HG03520 (cell line): ENCODE data around the gene ARMH4.

ENCODE experiments used
- ATAC-seq: cut with Tn5 transposase; IDR thresholded peaks from one replicate; pipeline ENCODE4 v1.9.1; 2021; ENCODE audit warnings: mild to moderate bottlenecking, moderate library complexity; ENCODE audit not compliant: unreplicated experiment

ARMH4 gene

GRCh38 chr14:58100735-58101368 is 51.2 kb downstream of the ARMH4 start:
- ATAC-seq = no peak

DNA sequence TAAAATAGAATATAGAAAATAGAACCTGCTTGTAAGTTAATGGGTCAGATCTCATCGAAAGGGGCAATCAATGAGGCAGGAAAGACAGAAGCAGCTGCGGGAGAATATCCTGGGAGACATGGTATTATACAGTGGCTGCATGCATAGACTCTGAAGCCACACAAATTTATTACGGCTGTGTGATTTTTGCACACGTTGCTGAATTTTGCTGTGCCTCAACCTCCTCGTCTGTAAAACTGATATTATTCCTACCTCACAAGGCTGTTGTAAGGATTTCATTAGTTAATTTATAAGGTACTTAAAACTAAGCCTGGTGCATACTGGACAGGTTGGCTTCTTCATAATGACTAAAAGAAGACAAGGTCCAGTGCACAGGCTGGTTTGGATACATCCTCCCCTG is 52.3 kb downstream of the ARMH4 start:
- ATAC-seq = no peak

- ATAC-seq = no peak
Measured at GRCh38 chr14:58098507-58098906, 53.5 kb downstream of the ARMH4 start.

DNA sequence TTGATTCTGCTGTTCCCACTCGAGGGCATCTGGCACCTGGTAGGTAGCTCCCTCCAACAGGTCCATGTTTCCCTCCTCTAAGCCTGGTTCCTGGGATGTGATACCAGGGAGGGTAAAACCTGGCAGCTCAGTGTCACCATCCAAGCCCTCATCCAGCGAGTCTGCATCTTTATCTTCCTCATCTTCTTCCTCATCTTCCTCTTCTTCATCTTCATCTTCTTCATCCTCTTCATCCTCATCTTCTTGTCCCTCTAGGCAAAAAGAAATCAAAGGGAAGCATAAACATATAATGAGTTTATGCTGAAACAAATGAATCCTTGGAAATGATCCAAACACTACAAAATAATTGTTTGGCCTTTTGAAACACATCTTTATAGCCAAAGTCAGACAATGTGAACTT is 55.3 kb downstream of the ARMH4 start:
- no peak for ATAC-seq

DNA sequence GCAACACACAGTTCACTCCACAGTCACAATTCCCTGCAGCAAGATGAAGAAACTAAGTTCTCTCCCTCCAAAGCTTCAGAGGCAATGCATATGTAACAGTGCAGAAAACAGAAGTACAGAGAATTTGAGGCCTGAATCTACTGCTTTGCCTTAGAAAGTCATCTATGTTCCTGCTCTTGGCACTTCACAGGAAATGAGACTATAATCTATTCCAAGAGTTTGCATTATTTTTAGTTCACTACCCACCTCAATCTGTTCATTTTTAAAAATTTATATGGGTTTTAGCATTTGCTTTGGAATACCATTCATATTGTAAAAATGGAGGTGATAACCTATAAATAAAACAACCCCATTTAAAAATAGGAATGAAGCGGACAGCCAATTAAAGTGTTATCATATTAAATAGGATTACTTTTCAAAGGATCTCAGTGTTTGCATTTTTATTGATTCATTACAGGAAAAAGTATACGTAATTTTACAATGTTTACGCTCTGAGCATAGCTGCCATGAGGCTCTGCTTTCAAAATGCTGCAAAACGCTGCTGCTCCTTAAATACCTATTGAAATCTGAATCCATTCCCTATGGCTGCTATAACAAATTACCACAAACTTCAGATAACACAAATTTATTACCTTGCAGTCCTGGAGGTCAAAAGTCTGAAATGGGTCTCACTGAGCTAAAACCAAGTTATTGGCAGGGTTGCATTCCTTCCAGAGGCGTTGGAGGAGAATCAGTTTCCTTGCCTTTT is 60.0 kb downstream of the ARMH4 start:
- ATAC-seq = no peak

DNA sequence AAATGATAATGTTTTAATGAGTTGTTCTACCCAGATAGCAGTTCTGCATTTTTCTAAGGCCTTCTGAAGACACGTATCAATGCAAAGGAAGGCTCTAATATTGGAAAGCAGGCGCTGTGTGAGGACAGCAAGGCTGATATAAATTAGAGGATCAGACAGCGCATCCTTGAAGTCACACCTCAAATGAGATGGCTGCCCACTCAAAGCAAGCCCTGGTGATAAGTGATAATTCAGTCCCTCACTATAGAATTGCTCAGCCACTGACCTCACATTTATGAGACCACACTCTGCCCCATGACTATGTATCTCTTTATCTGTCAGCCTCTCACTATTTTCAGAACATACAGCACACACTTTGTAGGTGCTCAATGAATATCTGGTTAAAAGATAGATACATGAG is 62.4 kb downstream of the ARMH4 start:
- ATAC-seq = no peak

DNA sequence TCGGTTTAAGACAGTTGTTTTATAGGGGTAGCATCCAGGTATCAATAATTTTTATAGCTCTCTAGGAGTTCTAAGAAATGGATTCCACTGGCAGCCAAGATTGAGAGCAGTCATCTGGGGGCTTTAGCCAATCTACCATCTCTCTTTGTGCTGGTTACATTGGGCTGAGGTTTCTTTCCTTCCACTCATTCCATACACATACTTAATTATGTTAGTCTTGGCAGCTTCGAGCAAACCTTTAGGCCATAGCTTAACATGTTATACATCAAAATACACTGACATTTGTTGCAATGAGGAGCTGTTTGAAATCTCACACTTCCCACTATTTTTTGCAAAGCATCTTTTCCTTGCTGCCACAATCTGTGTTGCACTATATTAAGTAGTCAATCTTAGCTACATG is 63.1 kb downstream of the ARMH4 start:
- no peak for ATAC-seq

DNA sequence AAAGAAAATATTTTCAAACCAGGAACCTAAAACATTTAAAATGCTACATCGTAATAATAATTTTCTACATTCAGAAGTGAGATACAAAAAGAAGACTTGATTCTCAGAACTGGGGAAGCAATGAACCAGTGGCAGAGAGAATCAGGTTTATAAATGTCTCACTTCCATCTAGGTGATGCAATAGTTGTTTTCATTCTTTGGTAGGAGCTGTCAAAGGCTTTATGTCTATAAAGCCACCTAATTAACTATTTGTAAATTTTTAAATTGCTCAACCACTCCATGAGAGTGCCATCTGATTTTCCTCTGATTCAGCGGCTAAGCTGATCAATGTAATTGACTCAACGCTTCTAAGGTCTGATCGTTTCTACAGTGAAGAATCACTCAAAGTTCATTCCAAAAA is 66.1 kb downstream of the ARMH4 start:
- ATAC-seq = no peak

DNA sequence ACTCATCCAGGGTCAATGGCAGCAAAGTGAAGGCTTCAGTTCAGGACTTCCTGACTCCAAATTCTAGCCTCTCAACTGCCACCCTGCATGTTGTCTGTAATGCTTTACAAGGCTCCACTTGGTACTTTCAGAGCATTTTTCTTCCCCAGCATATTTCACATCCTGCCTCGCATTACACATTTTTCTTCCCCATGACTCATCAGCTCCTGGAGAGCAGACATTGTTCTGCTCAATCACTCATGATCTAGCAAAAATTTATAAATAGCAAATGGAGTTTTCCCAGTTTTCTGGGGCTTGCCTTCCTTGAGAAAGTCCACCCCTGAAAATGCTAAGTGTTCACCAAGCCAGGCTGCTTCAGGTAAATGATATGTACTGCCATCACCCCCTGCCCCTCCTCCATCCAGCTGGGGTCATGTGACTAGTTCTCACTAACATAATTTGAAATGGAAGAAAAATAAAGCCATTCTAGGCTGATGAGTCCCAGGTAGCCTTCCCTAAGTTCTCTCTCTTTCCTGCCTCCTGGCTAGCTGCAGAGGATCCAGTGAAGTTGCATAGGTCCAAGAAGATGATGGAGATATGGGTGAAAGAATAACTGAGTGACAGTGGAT is 69.4 kb downstream of the ARMH4 start:
- ATAC-seq = no peak

DNA sequence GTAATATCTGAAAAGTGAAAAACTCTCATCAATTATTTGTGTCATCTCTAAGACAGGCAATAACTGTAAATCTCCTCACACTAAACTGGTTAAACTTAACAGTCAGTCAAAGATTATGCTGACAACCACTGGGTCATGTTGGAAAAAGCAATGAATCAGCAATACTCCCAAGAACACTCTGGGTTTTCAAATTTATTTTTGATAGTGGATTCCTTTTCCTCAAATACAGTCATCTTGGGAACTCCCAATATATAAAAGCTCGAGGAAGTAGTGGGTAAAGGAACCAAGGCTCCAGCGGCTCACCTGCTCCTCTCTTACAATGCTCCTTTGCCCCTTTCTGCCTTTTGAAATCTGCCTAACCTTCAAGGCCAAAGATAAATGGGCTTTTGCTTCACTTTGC is 70.0 kb downstream of the ARMH4 start:
- no peak for ATAC-seq

DNA sequence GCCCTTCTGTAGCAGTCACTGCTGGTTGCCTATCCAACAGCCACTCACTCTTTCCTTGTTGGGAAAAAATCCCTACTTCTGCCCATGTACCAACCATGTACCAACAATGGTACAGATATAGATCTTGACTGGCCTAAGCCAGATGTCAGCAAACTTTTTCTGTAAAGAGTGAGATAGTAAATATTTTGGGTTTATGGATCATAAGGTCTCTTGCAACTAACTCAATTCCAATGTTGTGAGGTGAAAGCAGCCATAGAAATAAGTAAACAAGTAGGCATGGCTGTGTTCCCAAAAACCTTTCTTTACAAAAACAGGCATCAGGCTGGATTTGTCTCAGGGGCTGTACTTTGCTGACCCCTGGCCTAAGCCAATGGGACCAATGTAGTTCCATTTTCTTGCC is 73.5 kb downstream of the ARMH4 start:
- no peak for ATAC-seq

DNA sequence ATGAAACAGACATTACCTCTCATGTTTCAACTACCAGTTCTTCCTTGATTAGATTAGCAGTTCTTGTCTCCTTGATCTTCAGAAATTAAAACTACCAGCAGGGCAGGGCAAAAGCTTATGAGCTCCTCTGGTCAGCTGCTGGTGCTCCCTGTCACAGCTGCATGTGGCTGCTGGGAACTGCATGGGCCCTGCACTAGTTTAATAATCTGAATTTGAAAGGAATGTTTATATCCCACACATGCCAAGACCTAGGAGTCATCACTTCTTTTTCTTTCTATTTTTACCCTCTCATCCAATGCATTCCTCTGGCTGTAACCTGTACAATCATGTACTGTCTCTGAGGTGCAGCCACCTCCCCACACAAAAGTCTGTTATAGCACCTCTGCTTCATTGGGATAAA is 73.9 kb downstream of the ARMH4 start:
- ATAC-seq = no peak

GRCh38 chr14:58077621-58078020 is 74.4 kb downstream of the ARMH4 start:
- ATAC-seq = no peak

DNA sequence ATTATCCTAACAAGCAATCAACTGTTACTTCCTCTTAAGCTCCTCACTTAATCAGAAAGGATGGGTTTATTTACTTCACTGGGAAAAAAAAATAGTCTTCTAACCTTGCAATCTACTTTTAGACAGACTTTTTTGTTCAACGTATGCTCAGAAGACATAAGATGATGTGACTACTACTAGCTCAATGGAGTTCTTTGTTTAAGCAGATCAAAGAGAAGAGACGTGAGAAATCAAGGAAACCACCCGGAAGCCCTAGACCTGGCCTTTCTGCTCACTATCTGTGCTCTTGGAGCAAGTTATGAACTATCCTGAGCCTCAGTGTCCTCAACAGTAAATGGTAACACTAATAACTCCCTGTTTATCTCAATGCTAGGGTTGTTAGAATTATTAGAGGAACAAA is 78.5 kb downstream of the ARMH4 start:
- no peak for ATAC-seq

- ATAC-seq = no peak
Measured at GRCh38 chr14:58072288-58073071, 79.5 kb downstream of the ARMH4 start.

DNA sequence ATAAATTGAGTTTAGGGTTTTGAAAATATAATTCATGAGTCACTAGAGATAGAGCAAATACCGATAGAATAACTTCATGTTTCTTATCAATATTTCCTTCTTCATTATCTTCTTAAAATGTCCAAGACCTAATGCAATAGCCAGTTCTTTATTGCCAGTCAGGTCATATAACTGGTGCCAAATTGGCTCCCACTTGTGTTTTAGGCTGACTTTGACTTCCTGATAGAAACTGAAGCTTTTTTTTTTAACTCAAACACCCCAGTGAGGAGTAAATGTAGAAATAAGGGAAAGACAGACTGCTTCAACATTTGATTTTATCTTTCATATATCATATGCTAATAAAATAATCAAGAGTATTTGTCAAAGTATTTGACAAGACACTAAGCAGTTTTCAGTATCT is 80.7 kb downstream of the ARMH4 start:
- ATAC-seq = no peak

GRCh38 chr14:58068306-58068705 is 83.7 kb downstream of the ARMH4 start:
- no peak for ATAC-seq

DNA sequence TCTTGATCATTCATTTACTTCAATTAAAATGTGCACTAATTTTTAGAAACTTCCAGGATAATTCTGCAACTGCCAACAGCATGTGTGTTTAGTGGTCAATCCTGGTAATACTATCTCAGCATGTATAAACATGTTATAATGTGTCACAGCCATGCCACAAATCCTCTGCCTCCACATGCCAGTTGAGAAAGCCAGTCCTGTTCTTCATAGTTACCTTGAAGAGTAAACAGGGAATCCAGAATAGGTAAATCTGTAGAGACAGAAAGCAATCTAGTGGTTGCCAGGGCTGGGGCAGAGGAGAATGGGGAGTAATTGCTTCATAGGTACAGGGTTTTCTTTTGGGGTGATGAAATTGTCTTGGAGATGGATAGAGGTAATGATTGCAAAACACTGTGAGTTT is 85.9 kb downstream of the ARMH4 start:
- no peak for ATAC-seq

GRCh38 chr14:58061581-58061980 is 90.4 kb downstream of the ARMH4 start:
- no peak for ATAC-seq

GRCh38 chr14:58060898-58061297 is 91.1 kb downstream of the ARMH4 start:
- ATAC-seq = no peak

DNA sequence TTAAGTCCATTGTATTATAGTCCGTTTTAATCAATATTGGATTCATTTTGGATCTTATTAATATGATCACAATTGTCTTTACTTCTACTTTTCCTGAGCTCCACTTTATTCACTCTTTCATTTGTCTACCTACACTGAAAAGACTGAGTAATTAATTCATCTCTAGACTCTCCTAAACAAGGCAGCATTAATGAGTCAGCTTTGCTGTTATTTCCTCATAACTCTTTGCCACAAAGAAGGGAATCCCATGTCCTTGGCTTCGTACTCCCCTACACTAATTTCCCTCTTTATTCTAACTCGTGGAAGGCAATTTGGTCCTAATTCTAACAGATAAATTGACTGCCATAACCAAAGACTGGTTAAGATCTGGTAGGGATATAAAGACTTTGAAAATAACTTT is 91.9 kb downstream of the ARMH4 start:
- no peak for ATAC-seq

DNA sequence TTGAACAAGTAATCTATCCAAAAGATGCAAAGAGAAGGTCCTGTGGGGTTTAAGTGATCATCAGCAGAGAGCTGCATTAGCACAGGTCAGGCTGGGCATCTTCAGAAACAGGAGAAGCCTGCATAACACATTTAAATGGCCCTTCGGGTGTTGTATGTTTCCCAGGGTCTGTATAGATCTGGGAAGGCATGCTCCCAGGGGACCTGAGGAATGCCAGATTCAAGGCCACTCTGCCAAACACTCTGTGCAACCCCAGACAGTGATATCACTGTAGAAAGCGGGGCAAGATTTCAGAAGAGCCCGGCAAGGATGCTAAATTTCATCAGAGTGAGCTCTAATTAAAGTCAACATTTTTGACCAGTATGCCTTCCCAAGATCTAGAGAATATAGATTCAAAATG is 92.9 kb downstream of the ARMH4 start:
- no peak for ATAC-seq
